Endothelial cell of umbilical vein (primary cell): ENCODE measurements around the gene MANBA. TPM values are rescaled to one million over a fixed set of nuclear protein-coding genes. Genes with fewer than 3 reads are reported as not detected.

Experiments
- BruUV-seq: library from RNA; stranded (reverse); fragments of 400-500 nt; replicated peaks from 2 replicates; lab custom pipeline; 2021; lab: Mats Ljungman, UMichigan
- CTCF ChIA-PET: fragments of 300-600, 350-600 bp; sonication (Branson Sonifier 250); formaldehyde crosslinking; loops from one replicate; lab custom pipeline; 2021; ENCODE audit warnings: antibody characterized with exemption, inconsistent platforms; lab: Charles Lee
- POLR2A ChIA-PET: fragments of 300-600, 350-600 bp; sonication (Branson Sonifier 250); formaldehyde crosslinking; loops from one replicate; lab custom pipeline; 2021; ENCODE audit warnings: antibody characterized with exemption, inconsistent platforms; lab: Charles Lee
- DNase-seq: peaks from one replicate; pipeline ENCODE4 v3.0.0-alpha.2; 2011; ENCODE audit warnings: low read depth, low spot score
- FAIRE-seq: peaks from 2 replicates; lab custom pipeline; 2011; peaks lifted over from hg19 to GRCh38; lab: Jason Lieb, UNC
- H2AFZ ChIP-seq: 2 replicates; pipeline ENCODE4 v1.6.0; 2012; ENCODE audit warnings: low read depth, low read length, control low read depth, inconsistent platforms
- H3K27ac ChIP-seq: 2 replicates; pipeline ENCODE4 v1.5.1; 2011; ENCODE audit warnings: low read depth, mild to moderate bottlenecking, control low read depth, low read length, moderate library complexity; ENCODE audit not compliant: insufficient read depth
- H3K27me3 ChIP-seq, 2 experiments: 2 replicates each; pipeline versions ENCODE4 v1.6.0 to v1.6.1; 2011; ENCODE audit warnings: low read length in 2 of 2, mixed read lengths in 1 of 2; ENCODE audit not compliant: control insufficient read depth in 2 of 2, insufficient read depth in 2 of 2
- H3K36me3 ChIP-seq, 2 experiments: 2 replicates in 1 of 2; 3 replicates in 1 of 2; pipeline ENCODE4 v1.5.1; 2011; ENCODE audit warnings: low read length in 2 of 2, mild to moderate bottlenecking in 1 of 2, moderate library complexity in 1 of 2; ENCODE audit not compliant: control insufficient read depth in 2 of 2, insufficient read depth in 2 of 2; ENCODE audit errors: extremely low read depth in 1 of 2
- H3K4me1 ChIP-seq: 3 replicates; pipeline ENCODE4 v1.5.1; 2011; ENCODE audit warnings: mild to moderate bottlenecking, low read length; ENCODE audit not compliant: control insufficient read depth, insufficient read depth; ENCODE audit errors: extremely low read depth
- H3K4me2 ChIP-seq: 2 replicates; pipeline ENCODE4 v1.6.1; 2011; ENCODE audit warnings: low read length, control low read depth, mixed read lengths; ENCODE audit not compliant: insufficient read depth
- H3K4me3 ChIP-seq, 3 experiments: fragments of 200-600 bp in 1 of 3; sonication (generic), shearing (Covaris generic) in 1 of 3; replicated peaks in 1 of 3; 2 replicates each; pipeline ENCODE4 v1.5.1; 2011 to 2016; ENCODE audit warnings: control low read depth in 3 of 3, low read length in 3 of 3, mild to moderate bottlenecking in 2 of 3, inconsistent platforms in 1 of 3, low read depth in 1 of 3, moderate library complexity in 1 of 3; ENCODE audit not compliant: insufficient read depth in 1 of 3
- H3K79me2 ChIP-seq: 2 replicates; pipeline ENCODE4 v1.6.0; 2012; ENCODE audit warnings: low read length, inconsistent platforms; ENCODE audit not compliant: control insufficient read depth, insufficient read depth
- H3K9ac ChIP-seq: replicated peaks from 2 replicates; pipeline ENCODE3; 2011; ENCODE audit warnings: low read length, control low read depth; ENCODE audit not compliant: insufficient read depth; ENCODE audit errors: extremely low read depth
- H3K9me1 ChIP-seq: replicated peaks from 3 replicates; pipeline ENCODE4 v1.6.0; 2011; ENCODE audit warnings: mild to moderate bottlenecking, low read length; ENCODE audit not compliant: control insufficient read depth, insufficient read depth; ENCODE audit errors: extremely low read depth
- H3K9me3 ChIP-seq: replicated peaks from 2 replicates; pipeline ENCODE4 v1.5.1; 2012; ENCODE audit warnings: low read length, inconsistent platforms; ENCODE audit not compliant: control insufficient read depth, insufficient read depth
- H4K20me1 ChIP-seq: replicated peaks from 2 replicates; pipeline ENCODE3; 2011; ENCODE audit warnings: mild to moderate bottlenecking, low read length; ENCODE audit not compliant: control insufficient read depth, insufficient read depth; ENCODE audit errors: extremely low read depth
- EZH2 ChIP-seq: IDR thresholded peaks from 2 replicates; pipeline ENCODE4 v1.6.1; 2012; ENCODE audit warnings: borderline replicate concordance, low read depth, mild to moderate bottlenecking, moderate library complexity, low read length, inconsistent platforms; ENCODE audit not compliant: severe bottlenecking
- FOS ChIP-seq: IDR thresholded peaks from 2 replicates; pipeline ENCODE4 v1.6.1; 2011; ENCODE audit warnings: mild to moderate bottlenecking, low read length, moderate library complexity, borderline replicate concordance; ENCODE audit not compliant: insufficient read depth
- GATA2 ChIP-seq: IDR thresholded peaks from 2 replicates; pipeline ENCODE4 v1.7.0; 2011; ENCODE audit warnings: low read depth, mild to moderate bottlenecking, moderate library complexity, mixed read lengths, low read length; ENCODE audit not compliant: insufficient read length, insufficient read depth
- JUN ChIP-seq: IDR thresholded peaks from 2 replicates; pipeline ENCODE4 v1.6.1; 2011; ENCODE audit warnings: borderline replicate concordance, low read depth; ENCODE audit not compliant: insufficient read length, insufficient read depth
- MYC ChIP-seq: IDR thresholded peaks from one replicate; pipeline ENCODE4 v1.6.1; 2011; ENCODE audit warnings: mild to moderate bottlenecking, low read depth, low read length
- POLR2A ChIP-seq: IDR thresholded peaks from 2 replicates; pipeline ENCODE4 v1.6.1; 2012; ENCODE audit warnings: low read depth, mild to moderate bottlenecking, control low read depth, low read length
- POLR2AphosphoS5 ChIP-seq: IDR thresholded peaks from 2 replicates; pipeline ENCODE4 v1.6.1; 2012; ENCODE audit warnings: low read depth, mild to moderate bottlenecking, control low read depth, low read length, moderate library complexity; ENCODE audit not compliant: insufficient read depth
- dilution Hi-C: fragments of 300-500 bp; cut with MboI; formaldehyde crosslinking; loops from one replicate; pipeline ENCODE4 v1.15.0; 2019; ENCODE audit warnings: low sequenced_read_pairs; ENCODE audit not compliant: extremely low pct_ligation_motif_present
- intact Hi-C: fragments of 100-400 bp; cut with micrococcal nuclease; formaldehyde crosslinking; loops from one replicate; pipeline ENCODE4 v1.10.0; 2022
- polyA plus RNA-seq, 4 experiments: library from polyadenylated mRNA; depleted of rRNA in 3 of 4; stranded (reverse) in 3 of 4; unstranded in 1 of 4; fragments of >200 nt; gene quantifications; 2 replicates each; pipeline versions ENCODE4 v1.2.1 to v1.2.3, GENCODE V29; 2011 to 2012; ENCODE audit warnings: missing spikeins in 1 of 4
- total RNA-seq: library from RNA; stranded (reverse); gene quantifications from 2 replicates; pipeline ENCODE4 v1.2.3, GENCODE V29; 2021
- TF ChIP-seq, protein P1 (sequence below), 2 donors: IDR thresholded peaks; 1 replicate in 1 of 2; 2 replicates in 1 of 2; pipeline ENCODE4 v1.5.1; 2011; ENCODE audit warnings: low read length in 2 of 2, mild to moderate bottlenecking in 2 of 2, moderate library complexity in 2 of 2, control low read depth in 1 of 2, inconsistent platforms in 1 of 2, low read depth in 1 of 2; ENCODE audit not compliant: insufficient read depth in 1 of 2; ENCODE audit errors: extremely low read depth in 1 of 2
- TF ChIP-seq, protein P2 (sequence below): IDR thresholded peaks from 2 replicates; pipeline ENCODE4 v1.6.1; 2011; ENCODE audit not compliant: insufficient read depth, insufficient read length

Gene MANBA
- total and polyA plus RNA-seq, 2 donors (not counting 3 experiments of a cell fraction or from before 2014, with no cell fraction given) = 5.6 to 7.7 TPM

- Histone ChIP-seq H3K9ac (no peak overlapping the region), H3K27ac (no peak overlapping the region), H3K4me2 (no peak overlapping the region), H3K9me1 (no peaks in the 10 kb centered on the region), H4K20me1 (peaks cover 3% of the 10 kb centered on the region), H3K27me3 (no peaks in the 10 kb centered on the region), H3K9me3 (no peaks in the 10 kb centered on the region), H3K4me3 (no peak overlapping the region), H3K36me3 (peaks cover 2 to 14% of the 10 kb centered on the region in 2 experiments), H3K79me2 (no peaks in the 10 kb centered on the region), H3K4me1 (no peaks in the 10 kb centered on the region), H2AFZ (no peak overlapping the region)
- DNase-seq = no peak
- no peak for FAIRE-seq
- intact Hi-C loops (no loop called here), dilution Hi-C loops (no loop called here)
- no TSS peak for BruUV-seq
- TF ChIP-seq MYC (no peak), FOS (no peak), EZH2 (no peak), POLR2A (no peak), POLR2AphosphoS5 (no peak), JUN (no peak), GATA2 (no peak)
- TF ChIP-seq, protein P1, sequence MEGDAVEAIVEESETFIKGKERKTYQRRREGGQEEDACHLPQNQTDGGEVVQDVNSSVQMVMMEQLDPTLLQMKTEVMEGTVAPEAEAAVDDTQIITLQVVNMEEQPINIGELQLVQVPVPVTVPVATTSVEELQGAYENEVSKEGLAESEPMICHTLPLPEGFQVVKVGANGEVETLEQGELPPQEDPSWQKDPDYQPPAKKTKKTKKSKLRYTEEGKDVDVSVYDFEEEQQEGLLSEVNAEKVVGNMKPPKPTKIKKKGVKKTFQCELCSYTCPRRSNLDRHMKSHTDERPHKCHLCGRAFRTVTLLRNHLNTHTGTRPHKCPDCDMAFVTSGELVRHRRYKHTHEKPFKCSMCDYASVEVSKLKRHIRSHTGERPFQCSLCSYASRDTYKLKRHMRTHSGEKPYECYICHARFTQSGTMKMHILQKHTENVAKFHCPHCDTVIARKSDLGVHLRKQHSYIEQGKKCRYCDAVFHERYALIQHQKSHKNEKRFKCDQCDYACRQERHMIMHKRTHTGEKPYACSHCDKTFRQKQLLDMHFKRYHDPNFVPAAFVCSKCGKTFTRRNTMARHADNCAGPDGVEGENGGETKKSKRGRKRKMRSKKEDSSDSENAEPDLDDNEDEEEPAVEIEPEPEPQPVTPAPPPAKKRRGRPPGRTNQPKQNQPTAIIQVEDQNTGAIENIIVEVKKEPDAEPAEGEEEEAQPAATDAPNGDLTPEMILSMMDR (IDR thresholded peaks at IDR 0.05; ENCODE audit: extremely low read depth in 1 of 2, insufficient read depth in 1 of 2, low read depth in 1 of 2, low read length in 2 of 2) = no peak
- TF ChIP-seq, protein P2, sequence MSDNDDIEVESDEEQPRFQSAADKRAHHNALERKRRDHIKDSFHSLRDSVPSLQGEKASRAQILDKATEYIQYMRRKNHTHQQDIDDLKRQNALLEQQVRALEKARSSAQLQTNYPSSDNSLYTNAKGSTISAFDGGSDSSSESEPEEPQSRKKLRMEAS = no peak
- ChIA-PET POLR2A (no interaction called here), CTCF (interaction anchor here (1.4 kb wide), 1 partner anchor 171 kb away, joined by 6 read pairs; no protein-coding TSS in a partner anchor)
Measured at GRCh38 chr4:102791318-102791835, 30.6 kb upstream of the MANBA start.
